ENCODE results near the gene DRC7.
A peak's percentile ranks its signal among the peaks of the same experiment; 100 is the strongest.
"Not testable (repeated sequence)": the region's sequence is repeated elsewhere in the genome, so short reads cannot be mapped to it uniquely, and the experiment has no call there.

DRC7 gene

DNA sequence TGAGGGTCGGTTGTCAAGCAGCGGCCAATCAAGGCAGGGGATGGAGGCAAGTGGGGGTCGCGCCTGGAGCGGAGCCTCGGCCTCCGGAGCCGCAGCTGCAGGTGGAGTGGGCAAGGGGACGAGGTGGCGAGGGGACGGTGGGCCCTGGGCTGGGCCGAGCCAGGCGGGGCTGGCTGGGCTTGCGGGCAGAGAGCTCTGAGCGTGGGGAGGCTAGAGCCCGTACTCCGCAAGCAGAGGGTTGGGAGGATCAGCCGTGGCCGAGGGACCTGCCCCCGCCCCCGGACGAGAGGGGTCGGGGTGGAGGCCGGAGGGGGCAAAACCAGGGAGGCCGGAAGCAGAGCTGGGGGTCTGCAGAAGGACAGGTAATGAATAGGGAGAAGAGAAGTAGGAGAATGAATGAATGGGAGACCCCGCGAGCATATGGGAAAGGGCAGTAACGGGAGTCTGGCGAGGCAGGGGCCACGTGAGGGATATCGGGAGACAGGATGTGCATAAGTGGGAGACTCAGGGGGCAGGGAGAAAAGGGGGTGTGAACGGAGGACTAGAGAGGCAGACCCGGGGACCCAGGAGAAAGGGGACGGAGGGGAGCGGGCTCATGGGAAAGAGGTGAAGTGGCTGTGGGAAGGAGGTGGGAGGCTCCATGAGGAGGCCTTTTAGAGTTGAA lies 41.3 kb downstream of the DRC7 start, which contains the start of gene KATNB1:
TSS of gene KATNB1 (plus strand) at position 16 of the 664 bp plus-strand sequence. CDS start 1,474 bp downstream, outside the sequence.
- no peak for DNase-seq (ENCODE audit: low read depth)

DNA sequence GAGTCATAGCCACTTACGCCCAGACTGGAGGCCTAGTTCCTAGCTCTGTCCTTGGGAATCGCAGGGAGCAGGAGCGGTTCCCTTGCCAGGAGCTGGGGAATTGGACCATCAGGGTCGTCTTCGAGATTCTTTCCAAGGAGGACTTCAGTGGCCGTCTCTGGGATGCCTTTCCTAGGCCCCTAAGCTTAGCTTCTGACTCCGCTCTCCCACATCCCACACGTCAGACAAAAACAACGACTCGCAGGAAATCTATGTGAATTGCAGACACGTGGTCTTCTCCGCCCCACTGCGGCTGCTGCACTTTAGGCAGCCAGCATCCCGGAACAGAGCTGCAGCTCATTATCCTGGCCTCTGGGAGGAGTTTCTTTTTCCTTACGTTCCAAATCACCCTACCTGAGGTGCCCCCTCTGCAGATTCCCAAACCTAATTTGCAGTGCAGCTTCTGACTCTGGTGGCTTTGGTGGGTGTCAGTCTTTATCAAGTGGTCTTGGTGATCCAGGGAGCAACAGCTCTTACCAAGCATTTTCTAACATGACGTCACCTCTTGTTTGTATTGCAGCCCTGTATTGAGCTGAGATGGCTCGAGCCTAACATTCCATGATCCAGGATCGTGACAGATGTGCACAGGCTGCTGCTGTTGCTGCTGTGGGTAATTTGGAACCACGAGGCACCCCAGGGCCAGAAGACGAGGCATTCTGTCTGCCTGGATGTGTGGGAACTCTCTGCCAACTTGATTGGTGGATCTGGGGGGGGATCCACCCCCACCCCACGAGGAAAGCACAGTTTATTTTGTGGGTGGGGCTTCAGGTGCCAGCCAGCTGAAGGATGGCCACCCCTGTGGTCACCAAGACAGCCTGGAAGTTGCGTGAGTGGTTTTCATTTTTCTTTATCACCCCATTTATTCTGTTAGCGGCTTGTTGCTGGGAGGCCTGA lies 42.1 kb downstream of the DRC7 start:
- DNase-seq (ENCODE audit: low read depth), result peak; percentile 87

DNA sequence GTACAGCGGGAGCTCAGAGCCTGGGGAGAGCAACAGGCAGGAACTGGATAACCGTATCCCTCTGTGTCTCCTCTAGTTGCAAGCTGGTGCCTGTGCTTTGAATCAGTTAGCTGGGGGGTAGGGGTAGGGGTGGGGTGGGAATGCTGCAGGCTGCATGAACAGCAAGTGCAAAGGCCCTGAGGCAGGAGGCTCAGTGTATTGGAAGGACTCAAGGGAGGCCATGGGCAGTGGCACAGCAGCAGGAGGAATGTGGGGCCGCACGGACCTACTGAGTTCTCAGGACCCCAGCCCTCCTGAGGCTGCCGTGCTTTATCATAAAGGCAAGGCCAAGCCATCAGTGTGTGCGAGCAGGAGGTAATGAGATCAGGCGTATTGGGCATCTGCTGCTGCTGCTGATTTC lies 44.2 kb downstream of the DRC7 start:
- no peak for DNase-seq (ENCODE audit: low read depth)

DNA sequence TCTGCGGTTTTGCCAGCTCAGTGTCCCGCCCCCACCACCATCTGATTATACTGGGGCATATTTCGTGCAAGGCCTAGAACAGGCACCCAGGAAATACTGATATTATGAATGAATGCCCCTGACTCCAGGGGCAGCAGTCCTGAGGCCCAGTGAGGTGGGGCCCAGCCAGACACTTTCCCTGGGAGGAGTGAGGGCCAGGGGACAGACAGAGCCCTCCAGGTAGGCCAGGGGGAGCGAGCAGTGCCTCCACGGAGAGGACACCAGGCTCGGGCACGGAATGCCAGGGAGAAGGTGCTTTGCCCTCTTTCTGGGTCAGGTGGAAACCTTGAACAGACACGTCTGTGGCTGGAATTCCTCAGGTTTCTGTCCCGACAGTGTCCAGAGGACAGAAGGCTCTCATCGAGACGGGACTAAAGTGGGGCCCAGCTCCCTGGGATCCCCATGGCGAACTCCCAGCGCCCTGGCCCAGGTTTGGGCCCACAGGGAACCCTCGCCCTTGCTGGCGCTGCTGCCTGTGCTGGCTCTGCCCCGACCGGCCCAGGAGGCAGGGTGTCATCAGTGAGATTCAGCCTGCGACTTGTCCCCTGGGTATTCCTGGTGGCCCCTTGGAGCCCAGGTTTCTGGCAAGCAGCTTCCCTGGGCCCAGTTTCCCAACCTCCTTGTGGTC lies 45.3 kb downstream of the DRC7 start:
- DNase-seq (ENCODE audit: low read depth), result no peak

DNA sequence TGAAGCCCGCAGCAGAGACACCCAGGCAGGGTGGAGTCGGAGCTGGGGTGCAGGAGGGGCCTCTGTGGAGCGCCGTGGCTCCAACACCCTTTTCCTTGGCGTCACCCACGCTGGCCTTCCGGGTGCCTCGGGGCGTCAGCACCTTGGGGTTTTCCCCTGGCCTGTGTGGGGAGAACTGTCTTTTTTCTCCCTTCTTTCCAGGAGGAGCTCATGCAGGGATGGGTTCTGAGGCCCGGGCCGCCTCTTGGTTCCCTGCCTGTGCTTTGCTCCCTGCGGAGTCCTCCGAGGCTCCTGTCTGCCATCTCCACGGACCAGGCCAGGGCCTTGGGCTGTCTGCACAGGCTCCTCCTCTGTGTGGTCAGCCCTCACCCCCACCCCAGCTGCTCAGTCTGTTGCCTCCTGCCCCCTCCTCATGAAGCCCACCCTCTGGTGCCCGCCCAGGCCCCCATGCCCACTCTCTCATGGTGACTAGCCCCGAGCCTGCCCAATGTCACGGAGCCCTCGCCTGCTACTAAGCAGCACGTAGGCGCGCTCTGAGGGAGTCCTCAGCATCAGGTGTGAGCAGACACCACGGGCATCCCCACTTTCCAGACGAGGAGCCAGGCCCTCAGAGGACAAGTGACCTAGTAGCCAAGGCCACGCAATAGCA lies 45.9 kb downstream of the DRC7 start:
- DNase-seq (ENCODE audit: low read depth), result no peak

DNA sequence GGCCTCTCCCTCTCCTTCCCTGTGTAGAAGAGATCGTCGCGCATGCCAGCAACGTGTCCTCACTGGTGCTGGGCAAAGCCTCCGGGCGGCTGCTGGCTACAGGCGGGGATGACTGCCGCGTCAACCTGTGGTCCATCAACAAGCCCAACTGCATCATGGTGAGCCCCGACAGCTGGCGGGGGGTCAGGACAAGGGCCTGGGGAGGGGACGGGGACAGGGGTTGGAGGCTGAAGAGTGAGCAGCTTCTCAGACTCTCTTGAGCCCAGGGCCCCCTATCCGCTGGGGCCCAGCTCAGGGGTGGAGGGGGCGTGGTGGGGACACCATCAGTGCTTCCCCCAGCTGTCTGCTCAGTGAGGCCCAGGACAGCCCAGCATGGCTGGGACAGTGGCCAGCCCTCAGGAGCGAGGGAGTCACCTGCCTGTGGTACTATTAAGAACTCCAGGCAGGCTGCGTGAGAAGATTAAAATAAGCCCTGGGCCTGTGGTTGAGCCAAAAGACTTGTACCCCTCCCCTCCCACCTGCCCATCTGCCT lies 47.1 kb downstream of the DRC7 start:
- DNase-seq (ENCODE audit: low read depth), result no peak

DNA sequence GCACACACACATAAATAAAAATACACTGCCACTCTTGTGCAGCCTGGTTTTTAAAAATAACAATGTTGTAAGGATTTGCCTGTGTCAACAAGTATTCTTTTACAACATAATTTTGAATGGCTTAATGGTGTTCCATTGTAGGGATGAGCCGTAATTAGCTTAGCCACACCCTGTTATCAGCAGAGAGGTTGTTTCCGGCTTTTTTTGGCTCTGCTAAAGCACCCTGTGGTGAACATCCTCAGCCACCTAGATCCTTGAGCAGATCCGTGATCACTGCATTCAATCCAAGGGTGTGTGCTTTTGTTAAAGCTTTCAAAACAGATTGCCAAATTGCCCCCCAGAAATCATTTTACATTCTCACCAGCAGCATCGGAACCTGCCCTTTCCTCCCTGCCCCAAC lies 47.9 kb downstream of the DRC7 start:
- no peak for DNase-seq (ENCODE audit: low read depth)

DNA sequence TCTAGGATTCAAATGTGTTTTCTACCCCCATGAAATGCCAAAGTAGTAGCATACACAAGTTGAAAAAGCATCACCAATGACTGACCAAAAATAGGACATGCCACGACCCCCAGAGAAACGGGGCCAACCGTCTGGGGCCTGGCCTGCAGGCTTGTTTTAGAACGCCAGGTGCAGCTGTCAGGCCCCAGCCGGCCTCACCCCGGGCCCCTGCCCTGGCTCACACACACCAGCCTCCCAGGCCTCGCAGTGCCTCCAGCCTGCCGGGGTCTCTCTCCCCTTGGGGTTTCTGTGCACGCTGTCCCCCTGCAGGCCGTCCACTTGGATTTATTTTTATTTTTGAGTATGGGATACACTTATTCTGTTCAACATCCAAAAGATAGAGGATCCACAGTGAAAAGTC lies 48.9 kb downstream of the DRC7 start:
- DNase-seq (ENCODE audit: low read depth), result no peak

DNA sequence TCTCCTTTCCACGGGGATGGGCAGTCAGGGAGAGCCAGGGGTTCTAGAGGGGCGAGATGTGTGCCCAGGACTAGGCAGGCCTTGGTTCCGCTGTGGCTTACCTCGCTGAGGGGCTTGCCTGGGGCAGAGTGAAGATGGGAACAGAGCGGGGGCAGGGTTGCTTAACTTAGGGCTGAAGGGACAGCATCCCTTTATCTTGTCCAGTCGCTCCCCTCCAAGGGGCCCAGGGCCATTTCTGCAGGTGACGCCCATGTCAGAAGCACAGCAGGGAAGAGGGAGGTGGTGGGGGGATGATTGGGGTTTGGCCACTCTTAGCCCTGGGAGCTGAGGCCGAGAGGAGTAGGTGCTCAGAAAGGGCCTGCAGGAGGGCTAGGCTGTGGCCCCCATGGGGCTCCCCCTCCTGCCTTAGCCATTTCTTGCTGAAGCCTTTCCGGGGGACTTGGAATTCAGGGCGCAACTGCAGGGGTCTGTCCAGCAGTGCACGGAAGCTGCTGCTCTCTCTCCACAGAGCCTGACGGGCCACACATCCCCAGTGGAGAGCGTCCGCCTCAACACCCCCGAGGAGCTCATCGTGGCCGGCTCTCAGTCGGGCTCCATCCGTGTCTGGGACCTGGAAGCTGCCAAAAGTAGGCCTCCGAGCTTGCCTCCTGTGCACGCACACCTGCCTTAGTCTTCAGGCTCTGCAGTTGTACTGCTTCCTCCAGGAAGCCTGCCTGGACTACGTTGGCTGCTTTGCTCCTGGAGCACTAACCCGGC lies 49.5 kb downstream of the DRC7 start:
- no peak for DNase-seq (ENCODE audit: low read depth)

DNA sequence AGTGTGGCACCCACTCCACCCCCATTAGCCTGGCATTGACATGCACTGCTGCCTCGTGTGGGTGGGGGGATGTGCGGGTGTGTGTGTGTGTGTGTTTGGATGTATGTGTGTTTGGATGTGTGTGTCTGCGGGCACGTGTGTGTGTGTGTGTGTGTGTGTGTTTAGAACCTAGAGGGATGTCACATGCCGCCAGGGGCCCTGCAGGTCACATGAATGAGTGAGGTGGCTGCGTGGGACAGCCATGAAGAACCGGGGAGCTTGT lies 50.0 kb downstream of the DRC7 start:
- DNase-seq (ENCODE audit: low read depth), result no peak

DNA sequence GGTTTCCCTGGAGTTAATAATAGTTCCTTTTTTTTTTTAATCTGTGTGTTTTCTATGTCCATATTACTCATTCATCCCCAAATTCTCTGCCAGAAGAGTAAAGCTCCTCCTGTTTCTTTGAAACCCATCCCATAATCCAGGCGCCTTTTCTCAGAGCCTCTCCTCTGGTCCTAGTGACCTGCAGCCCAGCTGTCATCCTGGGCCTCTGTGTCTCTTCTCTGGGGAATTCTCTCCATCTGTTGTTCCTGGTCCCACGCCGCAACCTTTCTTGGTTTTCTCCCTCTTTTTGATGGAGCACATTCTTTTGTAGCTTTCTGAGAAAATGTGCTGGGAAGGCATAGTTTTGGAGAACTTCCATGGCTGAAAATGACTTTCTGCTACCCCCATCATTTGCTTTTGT lies 51.2 kb downstream of the DRC7 start:
- no peak for DNase-seq (ENCODE audit: low read depth)

DNA sequence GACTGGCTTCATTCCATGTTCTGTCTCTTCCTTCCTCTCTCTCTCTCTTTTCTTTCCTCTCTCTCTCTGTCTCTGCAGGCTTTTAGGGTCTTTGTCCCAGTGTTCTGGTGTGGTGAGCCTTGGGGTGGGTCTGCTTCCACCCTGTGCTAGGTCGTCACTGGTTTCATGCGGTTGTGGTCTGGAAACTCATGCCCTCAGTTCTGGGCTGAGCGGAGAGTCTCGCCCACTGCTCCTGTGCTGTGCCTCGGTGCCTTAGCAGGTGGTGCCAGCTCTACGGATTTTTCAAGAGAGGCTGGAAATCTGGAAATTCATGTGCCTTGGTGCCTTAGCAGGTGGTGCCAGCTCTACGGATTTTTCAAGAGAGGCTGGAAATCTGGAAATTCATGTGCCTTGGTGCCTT lies 51.7 kb downstream of the DRC7 start:
- DNase-seq (ENCODE audit: low read depth), result not testable (repeated sequence)

DNA sequence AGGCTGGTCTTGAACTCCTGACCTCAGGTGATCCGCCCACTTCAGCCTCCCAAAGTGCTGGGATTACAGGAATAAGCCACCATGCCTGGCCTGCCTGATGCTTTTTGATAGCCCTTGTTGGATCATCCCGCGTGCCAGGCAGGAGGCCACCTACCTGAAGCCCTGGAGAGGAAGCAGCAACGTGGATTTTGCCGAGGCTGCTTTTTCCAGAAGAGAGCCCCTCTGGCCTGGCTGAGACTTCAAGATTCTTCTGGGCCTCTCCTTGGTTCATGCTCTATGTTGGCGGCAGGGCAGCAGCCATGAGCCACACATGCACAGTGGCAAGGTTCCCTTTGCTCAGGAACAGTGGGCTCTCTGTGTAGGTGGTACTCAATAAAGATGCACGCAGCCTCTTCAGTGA lies 52.5 kb downstream of the DRC7 start:
- DNase-seq (ENCODE audit: low read depth), result no peak

DNA sequence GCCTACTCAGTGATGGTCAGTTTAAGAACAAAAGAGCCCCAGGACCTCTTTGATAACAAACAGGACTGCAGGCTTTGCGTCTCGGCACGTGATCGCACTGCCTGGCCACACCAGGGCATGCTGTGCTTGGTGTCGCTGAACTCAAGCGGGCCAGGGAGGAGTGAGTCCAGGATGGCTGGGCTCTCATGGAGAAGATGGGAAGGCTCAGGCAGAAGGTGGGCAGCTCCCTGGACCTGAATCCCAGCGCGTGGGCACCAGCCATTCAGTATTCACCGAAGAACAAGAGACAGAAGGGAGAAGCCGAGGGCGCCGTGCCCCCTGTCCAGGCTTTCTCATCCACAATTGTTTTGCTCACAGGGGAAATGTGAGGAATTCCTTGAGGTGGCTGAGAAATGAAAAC lies 52.9 kb downstream of the DRC7 start:
- no peak for DNase-seq (ENCODE audit: low read depth)

DNA sequence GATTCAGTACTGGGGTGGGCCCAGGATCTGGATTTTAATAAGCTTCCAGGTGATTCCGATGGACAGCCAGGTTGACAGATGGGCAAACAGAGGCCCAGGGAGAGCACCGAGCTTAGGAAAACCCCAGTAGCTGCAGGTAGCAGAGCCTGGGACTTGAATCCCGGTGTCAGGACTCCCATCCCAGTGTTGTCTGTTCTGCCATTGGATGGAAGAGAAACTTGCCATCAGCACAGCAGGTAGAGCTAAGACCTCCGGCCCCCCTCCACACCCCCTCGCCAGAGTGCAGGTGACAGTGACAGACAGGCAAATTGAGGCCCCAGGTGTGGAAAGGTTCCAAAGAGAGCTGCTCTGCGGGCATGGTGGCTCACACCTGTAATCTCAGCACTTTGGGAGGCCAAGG lies 53.4 kb downstream of the DRC7 start:
- DNase-seq (ENCODE audit: low read depth), result no peak

DNA sequence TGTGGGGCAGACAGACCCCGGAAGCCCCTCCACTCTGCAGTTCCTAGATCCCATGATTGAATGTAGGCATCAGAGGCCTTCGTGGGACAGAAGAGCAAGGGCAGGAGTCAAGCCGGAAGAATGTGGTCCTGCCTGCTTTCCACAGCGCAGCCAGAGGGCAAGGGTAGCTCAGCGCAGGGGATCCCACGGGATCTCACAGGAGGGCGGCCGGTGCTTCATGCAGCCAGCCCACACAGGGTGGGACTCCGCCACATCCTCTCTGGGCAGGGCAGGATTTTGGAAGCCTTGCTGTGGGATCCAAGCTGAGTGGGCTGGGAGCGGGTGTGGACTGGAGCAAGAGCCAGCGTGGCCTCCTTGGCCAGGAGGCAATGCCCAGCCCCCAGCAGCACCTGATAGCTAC lies 54.0 kb downstream of the DRC7 start:
- no peak for DNase-seq (ENCODE audit: low read depth)

DNA sequence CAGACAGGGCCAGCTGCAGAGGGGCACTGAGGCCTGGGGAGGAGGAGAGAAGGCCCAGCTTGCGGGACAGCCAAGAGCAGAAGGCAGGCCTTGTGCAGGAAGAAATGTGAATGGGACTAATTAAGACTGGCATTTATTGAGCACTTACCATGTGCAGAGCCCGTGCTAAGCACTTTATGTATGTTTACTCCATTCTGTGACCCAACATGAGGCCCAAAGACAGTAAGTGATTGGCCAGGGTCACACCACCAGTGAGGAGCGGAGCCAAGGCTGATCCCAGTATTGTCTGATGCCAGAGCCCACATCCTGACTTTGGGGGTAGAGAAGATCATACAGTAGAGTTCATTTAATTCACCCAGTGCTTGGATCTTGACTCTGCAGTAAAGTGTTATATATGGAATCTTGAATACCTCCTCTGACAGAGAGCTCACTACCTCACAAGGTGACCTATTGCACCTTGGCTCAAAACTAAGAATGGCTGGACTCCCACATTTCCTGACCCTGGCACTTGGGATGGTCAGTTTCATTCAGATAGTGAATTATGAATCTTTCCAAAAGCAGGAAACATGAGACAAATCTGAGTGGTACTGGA lies 54.6 kb downstream of the DRC7 start:
- DNase-seq (ENCODE audit: low read depth), result no peak

DNA sequence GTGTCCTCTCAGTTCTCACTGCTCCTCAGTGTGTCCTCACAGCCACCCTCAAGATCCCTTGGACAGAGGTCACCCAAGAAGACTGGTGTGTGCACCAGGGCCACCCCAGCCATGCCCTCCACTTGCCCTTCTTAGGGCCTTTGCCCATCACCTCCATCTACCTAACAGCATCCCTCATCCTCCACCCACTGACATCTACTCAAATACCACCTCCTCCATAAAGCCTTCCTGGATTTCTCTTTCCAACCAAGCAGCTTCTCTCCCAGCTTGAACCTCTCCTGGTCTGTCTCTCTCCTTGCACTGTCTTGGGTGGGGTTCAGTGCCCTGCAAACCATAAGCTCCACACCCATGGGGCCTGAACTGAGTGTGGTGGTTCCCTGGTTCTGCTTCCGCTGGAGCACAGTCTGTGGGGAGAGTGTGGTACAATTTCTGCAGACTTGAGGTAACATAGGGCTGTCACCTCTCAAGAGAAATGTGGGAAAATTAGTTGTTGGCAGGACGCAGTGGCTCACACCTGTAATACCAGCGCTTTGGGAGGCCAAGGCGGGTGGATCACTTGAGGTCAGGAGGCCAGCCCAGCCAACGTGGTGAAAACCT lies 55.3 kb downstream of the DRC7 start:
- no peak for DNase-seq (ENCODE audit: low read depth)

DNA sequence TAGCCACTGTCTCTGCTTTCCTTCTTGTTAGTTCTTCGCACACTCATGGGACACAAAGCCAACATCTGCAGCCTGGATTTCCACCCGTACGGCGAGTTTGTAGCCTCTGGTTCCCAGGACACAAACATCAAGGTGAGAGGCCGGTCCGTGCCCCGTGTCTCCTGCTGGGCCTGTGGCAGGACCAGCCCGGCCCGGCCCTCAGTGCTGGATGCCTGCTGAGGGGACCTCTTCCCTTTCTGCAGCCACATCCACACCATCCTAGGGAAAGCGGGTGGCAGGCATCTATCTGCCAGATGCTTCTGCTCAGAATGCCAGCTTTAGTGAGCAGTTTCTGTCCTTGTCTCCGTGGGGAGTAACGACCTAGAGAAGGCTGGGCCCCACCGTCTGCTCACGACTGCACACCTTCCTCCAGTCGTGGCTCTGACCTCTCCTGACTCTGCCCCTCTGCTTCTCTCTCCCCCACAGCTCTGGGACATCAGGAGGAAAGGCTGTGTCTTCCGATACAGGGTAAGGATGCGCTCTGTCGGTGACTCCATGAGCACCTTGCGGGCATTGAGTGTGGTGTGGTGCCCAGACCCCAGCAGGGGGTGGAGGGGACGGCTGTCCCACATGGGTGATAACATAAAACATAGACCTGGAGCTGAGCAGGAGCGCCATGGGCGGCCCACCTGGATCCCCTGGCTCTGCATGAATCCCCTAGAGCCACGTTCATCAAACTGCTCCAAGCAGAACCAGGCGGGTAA lies 56.4 kb downstream of the DRC7 start:
- DNase-seq (ENCODE audit: low read depth), result no peak

DNA sequence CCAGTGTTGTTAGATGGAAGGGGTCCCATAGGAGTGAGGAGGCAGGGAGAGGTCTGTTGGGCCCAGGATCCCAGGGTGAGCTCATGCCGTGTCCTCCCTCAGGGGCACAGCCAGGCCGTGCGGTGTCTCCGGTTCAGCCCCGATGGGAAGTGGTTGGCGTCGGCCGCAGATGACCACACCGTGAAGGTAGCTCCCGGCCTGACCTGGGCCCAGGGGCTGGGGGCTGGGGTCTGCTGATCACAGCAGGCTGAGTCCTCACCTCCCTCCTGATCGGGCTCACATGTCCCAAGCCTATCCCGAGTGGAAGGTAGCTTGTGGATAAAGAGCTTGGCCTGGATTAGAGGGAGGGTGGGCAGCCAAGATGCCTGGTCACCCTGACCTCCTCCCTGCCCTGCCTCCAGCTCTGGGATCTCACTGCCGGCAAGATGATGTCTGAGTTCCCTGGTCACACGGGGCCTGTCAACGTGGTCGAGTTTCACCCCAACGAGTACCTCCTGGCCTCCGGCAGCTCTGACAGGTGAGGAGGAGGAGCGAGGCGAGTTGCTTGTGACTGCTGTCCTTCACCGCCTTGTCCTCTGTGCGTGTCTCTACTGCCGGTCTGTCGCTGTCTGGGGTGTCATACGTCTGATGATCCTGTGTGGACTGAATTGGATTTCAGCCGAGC lies 57.1 kb downstream of the DRC7 start:
- no peak for DNase-seq (ENCODE audit: low read depth)

All from amniotic epithelial cell (primary cell).